RWPE2 (cell line): ENCODE results near the gene NOX5.

ENCODE experiments used
- ATAC-seq: fragments of 200-7000 bp; cut with Tn5 transposase; 3 replicates; pipeline ENCODE4 v1.9.1; 2021; ENCODE audit warnings: low read depth
- DNase-seq: peaks from one replicate; pipeline ENCODE4 v3.0.0-alpha.2; 2020; ENCODE audit warnings: low spot score
- H3K27ac ChIP-seq: fragments of 450-650 bp; 2 replicates; pipeline ENCODE4 v1.5.1; 2017; ENCODE audit warnings: mild to moderate bottlenecking; ENCODE audit not compliant: poor library complexity, severe bottlenecking
- H3K27me3 ChIP-seq: fragments of 250-450 bp; sonication (Bioruptor Pico); 2 replicates; pipeline ENCODE4 v1.5.1; 2021; ENCODE audit warnings: mild to moderate bottlenecking, moderate library complexity; ENCODE audit not compliant: insufficient read depth, poor library complexity, severe bottlenecking
- H3K36me3 ChIP-seq: fragments of 250-450 bp; sonication (Bioruptor Pico); 2 replicates; pipeline ENCODE4 v1.5.1; 2020; ENCODE audit warnings: low read depth, mild to moderate bottlenecking, moderate library complexity
- H3K4me1 ChIP-seq: fragments of 250-450 bp; sonication (Bioruptor Pico); 2 replicates; pipeline ENCODE4 v1.5.1; 2021; ENCODE audit warnings: mild to moderate bottlenecking, moderate library complexity; ENCODE audit not compliant: insufficient read depth, poor library complexity, severe bottlenecking
- H3K4me3 ChIP-seq: fragments of 250-450 bp; sonication (Bioruptor Pico); 2 replicates; pipeline ENCODE4 v1.5.1; 2021; ENCODE audit warnings: mild to moderate bottlenecking, moderate library complexity; ENCODE audit not compliant: severe bottlenecking
- H3K9me3 ChIP-seq: fragments of 250-450 bp; sonication (Bioruptor Pico); 2 replicates; pipeline ENCODE4 v1.5.1; 2021; ENCODE audit warnings: mild to moderate bottlenecking, moderate library complexity; ENCODE audit not compliant: severe bottlenecking
- TF ChIP-seq, protein P1 (sequence below): fragments of 450-650 bp; IDR thresholded peaks from one replicate; pipeline ENCODE4 v1.5.1; 2017; ENCODE audit warnings: mild to moderate bottlenecking, moderate library complexity; ENCODE audit not compliant: poor library complexity, severe bottlenecking

The NOX5 gene

DNA sequence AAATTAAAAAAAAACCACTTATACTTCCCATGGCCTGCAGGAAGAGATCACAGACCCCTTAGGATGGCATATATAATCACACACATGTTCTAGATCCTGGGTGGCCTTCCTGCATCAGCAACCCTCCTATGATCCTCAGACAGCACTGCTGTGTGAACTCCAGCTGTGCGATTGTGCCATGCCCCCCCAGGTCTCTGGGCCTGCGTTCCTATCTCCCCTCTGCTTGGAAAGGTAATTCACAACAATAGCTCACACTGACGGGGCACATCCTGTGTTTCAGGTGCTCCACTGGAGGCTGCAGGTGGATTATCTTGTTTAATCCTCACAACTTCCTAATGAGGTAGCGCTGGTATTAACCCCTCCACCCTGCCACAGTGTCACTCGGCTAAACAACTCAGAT, 74.8 kb downstream of the NOX5 start:
- Histone ChIP-seq H3K27me3 (no peaks in the 10 kb centered on the region), H3K36me3 (no peaks in the 10 kb centered on the region), H3K27ac (no peak overlapping the region), H3K4me1 (peaks cover 34% of the 10 kb centered on the region), H3K9me3 (no peaks in the 10 kb centered on the region), H3K4me3 (no peak overlapping the region)
- ATAC-seq: no peak
- TF ChIP-seq, protein P1, sequence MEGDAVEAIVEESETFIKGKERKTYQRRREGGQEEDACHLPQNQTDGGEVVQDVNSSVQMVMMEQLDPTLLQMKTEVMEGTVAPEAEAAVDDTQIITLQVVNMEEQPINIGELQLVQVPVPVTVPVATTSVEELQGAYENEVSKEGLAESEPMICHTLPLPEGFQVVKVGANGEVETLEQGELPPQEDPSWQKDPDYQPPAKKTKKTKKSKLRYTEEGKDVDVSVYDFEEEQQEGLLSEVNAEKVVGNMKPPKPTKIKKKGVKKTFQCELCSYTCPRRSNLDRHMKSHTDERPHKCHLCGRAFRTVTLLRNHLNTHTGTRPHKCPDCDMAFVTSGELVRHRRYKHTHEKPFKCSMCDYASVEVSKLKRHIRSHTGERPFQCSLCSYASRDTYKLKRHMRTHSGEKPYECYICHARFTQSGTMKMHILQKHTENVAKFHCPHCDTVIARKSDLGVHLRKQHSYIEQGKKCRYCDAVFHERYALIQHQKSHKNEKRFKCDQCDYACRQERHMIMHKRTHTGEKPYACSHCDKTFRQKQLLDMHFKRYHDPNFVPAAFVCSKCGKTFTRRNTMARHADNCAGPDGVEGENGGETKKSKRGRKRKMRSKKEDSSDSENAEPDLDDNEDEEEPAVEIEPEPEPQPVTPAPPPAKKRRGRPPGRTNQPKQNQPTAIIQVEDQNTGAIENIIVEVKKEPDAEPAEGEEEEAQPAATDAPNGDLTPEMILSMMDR: no peak
- no peak for DNase-seq

DNA sequence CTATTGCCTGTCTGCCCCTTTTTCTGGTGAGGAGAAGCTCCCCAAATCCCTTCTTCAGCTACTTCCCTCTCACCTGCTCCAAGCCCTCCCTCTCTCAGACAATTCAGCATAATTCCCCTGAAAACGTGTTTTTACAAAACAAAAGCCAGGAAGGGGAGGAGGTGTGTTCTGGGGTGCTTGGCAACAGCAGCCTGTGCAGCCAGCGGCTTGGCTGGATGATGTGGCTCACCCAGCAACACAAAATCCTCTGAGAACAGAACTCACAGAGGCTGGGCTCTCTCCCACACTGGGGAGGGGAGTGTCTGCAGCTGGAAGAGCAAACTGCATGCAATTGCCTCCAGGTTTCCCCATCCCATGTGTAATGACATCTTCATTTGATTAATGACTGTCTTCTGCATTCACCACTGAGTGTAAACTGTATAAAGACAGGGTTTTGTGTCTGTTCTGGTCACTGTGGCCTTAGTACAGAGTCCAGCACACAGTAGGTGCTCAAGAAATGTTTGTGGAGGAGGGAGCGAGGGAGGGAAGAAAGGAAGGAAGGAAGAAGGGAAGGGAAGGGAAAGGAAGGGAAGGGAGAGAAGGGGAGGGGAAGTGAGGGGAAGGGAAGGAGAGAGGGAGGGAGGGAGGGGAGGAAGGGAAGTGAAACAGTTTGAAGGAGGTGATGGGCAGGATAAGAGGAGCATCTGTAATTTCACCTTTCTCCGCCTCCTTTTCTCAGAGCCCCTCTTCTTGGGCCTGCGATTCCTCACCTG, 75.9 kb downstream of the NOX5 start:
- no peaks in the 10 kb centered on the region for H3K9me3 ChIP-seq
- ATAC-seq (peak; percentile 61), DNase-seq (no peak)
- H3K27ac ChIP-seq: no peak overlapping the region
- H3K27me3 ChIP-seq: no peaks in the 10 kb centered on the region
- no peak overlapping the region for H3K4me3 ChIP-seq
- H3K4me1 ChIP-seq: peaks cover 34% of the 10 kb centered on the region
- H3K36me3 ChIP-seq: no peaks in the 10 kb centered on the region
- TF ChIP-seq, protein P1: no peak

DNA sequence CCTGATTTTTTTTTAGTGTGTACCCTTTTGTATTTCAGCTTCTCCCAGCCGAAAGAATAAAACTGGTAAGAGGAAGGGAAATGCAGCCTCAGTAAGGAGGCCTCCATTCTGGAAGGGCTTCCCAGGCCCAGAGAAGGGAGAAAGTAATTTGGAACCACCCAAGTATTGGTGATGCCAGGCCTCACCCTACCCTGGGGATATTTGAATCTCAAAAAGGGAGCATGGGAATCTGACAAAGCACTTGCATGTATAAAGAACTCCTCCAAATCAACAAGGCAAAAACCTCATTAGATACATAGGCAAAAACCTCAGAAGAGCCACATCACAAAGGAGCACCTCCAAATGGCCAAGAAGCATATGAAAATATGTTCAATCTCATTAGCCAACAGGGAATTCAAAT, 77.2 kb downstream of the NOX5 start:
- Histone ChIP-seq H3K27me3 (no peaks in the 10 kb centered on the region), H3K4me3 (no peak overlapping the region), H3K27ac (peak overlapping the region; percentile 54), H3K9me3 (no peaks in the 10 kb centered on the region), H3K4me1 (peaks cover 34% of the 10 kb centered on the region), H3K36me3 (no peaks in the 10 kb centered on the region)
- DNase-seq (no peak), ATAC-seq (no peak)
- TF ChIP-seq, protein P1: no peak

DNA sequence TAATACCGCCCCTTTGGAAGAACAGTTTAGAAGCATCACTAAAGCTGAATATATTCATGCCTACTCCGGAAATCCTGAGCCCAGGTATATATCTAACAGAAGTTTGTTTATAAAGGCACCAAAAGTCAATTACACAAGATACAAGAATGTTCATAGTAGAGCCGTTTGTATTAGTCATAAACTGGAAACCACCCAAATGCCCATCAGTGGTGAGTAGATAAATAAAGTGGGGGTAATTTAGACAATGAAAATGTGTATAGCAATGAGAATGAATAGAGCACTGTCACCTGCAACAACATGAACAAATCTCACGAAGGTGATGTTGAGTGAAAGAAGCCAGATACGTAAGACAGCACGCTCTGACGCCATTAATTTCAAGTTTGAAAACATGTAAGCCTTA, 77.7 kb downstream of the NOX5 start:
- H3K9me3 ChIP-seq: no peaks in the 10 kb centered on the region
- TF ChIP-seq, protein P1: no peak
- no peaks in the 10 kb centered on the region for H3K36me3 ChIP-seq
- H3K4me1 ChIP-seq: peaks cover 34% of the 10 kb centered on the region
- H3K4me3 ChIP-seq: no peak overlapping the region
- no peaks in the 10 kb centered on the region for H3K27me3 ChIP-seq
- DNase-seq (no peak), ATAC-seq (peak; percentile 83)
- H3K27ac ChIP-seq: peak overlapping the region; percentile 54

DNA sequence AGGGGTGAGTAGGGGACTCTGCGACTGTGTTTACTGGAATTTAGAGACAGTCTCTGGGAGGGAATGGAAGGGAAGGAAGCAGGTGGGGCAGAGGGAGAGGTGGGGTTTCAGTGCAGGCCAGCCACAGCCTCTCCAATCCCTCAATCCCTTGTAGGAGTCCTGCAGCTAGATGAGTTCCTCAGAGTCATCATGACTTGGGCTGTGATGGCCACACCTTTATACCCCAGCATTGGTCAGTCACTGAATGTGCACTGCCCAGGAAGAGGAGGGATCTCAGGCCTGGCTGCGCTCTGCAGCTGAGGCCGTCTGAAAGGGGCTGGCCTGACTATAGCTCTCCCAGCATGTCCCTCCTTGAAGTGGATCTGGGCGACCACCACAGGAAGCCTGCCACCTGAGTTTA, 78.6 kb downstream of the NOX5 start:
- Histone ChIP-seq H3K4me1 (peaks cover 34% of the 10 kb centered on the region), H3K27ac (no peak overlapping the region), H3K4me3 (no peak overlapping the region), H3K27me3 (no peaks in the 10 kb centered on the region), H3K36me3 (no peaks in the 10 kb centered on the region), H3K9me3 (no peaks in the 10 kb centered on the region)
- ATAC-seq (peak; percentile 7; the same call in 1 of the 3 replicates), DNase-seq (no peak)
- TF ChIP-seq, protein P1: no peak
